GM21526 (cell line): ENCODE measurements around the gene ATG4B.
A peak's percentile ranks its signal among the peaks of the same experiment; 100 is the strongest.

Experiments
- ATAC-seq: cut with Tn5 transposase; IDR thresholded peaks from one replicate; pipeline ENCODE4 v1.9.1; 2021; ENCODE audit warnings: moderate library complexity; ENCODE audit not compliant: unreplicated experiment, low FRiP score

ATG4B gene

DNA sequence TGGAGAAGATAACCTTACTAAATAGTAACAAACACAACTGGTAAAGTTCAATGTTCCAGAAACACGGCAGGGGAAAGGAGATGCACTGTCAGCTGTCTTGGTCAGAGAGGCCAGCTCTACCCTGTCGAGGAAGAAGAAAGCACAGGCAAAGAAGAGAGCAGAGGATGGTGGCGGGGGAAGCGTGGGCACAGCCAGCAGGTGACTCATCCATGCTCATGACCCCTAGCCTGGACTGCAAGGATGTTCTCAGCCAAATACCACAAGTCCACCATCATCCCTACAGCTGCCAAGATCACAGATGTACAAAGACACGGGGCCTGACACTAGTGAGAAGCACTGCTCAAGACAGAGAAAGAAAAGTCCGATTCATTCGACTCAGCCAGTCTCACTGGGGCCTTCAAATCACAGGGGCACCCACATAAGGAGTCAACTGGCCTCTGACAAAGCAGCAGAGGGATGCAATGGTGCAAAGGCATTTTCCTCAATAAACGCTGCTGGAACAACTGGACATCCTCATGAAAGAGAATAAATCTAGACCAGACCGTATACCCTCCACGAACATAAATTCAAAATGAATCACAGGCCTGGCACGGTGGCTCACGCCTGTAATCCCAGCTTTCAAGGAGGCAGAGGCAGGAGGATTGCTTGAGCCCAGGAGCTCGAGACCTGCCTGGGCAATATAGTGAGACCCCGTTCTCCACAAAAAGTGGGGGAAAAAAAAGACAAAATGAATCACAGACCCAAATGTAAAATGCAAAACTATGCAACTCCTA, 43.5 kb downstream of the ATG4B start:
- no peak for ATAC-seq

DNA sequence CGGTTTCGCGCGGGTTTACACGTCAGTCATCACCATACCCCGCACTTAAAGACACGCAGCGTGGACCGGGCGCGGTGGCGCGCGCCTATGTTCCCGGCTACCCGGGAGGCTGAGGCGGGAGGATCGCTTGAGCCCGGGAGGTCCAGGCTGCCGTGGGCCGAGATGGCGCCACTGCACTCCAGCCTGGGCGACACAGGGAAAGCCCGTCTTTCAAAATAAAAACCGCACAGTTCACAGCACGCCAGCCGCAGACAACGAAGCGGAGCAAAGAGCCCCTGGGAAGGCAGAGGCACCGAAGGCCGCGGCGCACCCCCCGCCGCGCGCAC, 48.8 kb downstream of the ATG4B start:
- ATAC-seq, result peak; percentile 6

DNA sequence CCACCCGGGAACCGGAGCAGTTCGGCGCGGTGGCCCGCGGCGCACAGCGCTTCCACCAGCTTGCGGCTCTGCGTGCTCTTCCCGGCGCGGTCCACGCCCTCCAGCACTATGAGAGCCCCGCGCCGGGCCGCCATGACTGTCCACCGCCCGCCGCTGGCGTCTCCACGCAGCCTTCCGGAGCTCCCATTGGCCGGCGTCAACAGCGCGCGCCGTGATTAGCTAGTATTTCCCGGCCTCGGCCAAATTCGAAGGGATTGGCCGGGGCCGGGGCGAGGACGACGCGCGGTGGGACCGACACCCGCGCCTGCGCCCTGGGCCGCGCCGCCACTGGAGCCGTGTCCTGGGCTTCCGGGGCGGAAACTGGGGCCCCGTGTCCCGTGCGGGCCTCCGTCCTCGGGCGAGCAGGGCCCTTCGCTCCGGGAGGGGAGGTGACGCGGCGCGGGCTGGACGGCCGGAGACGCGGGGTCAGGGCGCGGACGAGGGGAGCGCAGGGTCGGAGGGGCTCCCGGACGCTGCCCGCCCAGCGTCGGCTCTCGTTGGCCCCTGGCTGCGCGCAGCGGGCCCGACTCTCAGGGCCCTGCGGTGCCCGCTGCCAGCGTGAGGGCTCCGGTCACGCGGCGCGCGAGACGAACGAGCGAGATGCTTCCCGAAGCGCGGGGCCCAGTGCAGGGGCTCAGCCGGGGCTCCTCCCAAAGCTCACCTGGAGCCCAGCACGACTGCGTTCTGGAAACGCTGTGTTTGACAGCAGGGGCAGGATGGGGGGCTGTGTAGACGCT, 49.3 kb downstream of the ATG4B start, which contains the start of gene DTYMK:
DTYMK (minus strand) TSS at position 166 of the 776 bp plus-strand sequence; CDS start at position 134, 32 bp downstream.
- ATAC-seq, result peak; percentile 82

DNA sequence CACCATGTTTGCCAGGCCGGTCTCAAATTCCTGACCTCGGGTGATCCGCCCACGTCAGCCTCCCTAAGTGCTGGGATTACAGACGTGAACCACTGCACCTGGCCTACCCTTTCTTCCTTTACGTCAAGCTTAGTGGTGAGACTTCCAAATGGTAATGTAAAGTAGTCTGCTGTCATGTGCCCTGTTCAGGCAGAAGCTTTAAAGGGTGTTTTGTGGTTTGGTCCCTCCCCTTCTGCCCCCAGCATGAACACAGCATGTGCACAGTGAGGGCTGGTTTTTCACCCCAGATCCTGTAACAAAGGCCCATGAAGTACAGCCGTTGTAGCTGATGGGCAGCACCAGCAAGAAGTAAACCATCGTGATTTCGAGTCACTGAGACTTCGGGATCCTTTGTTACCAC, 51.8 kb downstream of the ATG4B start:
- no peak for ATAC-seq

DNA sequence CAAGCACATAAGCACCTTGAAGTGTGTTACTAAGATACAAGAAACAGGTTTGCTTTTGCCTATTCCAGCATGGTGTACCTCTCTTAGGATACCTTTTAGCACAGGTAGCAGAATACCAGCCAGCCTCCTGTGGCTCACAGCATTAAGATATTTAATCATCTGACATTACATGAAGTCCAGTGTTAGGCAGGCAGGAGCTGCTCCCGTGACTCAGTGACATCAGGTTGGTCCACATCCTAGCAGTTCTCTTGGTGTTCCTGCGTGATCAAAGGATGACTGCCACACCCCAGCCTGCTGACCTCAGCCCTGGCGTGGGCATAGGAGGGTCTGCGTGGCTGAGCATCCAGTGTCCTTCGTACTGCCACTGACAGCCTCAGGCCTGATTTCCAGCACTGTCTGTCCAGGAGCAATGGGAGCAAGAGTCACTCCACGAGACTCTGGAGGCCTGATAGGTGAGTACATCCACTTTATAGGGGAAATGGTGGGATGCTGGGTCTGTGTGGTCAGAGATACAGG, 52.8 kb downstream of the ATG4B start:
- ATAC-seq, result no peak

DNA sequence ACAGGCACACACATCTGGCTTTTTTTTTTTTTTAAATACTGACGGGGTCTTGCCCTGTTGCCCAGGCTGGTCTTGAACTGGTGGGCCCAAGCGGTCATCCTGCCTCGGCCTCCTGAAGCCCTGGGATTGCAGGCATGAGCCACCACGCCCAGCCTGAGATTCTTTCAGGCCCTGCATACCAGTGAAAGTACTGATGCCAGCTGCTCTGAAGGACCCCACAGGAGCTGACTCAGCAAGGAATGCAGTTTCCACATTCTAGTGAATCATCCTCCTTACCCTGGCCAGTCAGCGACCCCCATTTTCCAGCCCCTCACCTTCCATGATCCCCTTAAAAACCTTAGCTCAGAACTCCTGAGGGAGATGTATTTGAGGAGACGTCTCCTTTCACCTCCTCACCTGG, 55.0 kb downstream of the ATG4B start:
- ATAC-seq, result no peak

DNA sequence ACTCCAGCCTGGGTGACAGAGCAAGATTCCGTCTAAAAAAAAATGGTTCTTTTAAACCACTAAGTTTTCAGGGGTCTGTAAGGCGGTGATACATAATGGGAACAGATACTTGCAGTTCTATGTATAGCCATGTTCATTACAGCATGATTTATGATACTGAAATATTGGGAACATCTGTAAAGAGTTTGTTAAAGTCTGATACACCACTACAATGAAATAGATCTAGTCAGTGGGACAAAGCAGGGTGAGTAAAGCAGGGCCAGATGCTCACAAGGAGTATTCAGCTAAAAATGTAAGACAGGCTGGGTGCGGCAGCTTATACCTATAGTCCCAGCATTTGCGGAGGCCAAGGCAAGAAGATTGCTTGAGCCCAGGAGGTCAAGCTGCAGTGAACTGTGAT, 58.2 kb downstream of the ATG4B start:
- ATAC-seq, result no peak

DNA sequence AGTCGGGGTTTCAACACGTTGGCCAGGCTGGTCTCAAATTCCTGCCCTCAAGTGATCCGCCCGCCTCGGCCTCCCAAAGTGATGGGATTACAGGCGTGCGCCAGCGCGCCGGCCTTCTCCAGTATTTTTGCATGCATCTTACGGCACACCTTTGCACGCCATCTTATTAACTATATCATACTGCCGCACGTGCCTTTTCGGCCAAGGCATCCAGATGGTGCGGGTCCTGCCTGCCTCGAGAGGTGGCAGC, 63.6 kb downstream of the ATG4B start:
- no peak for ATAC-seq

DNA sequence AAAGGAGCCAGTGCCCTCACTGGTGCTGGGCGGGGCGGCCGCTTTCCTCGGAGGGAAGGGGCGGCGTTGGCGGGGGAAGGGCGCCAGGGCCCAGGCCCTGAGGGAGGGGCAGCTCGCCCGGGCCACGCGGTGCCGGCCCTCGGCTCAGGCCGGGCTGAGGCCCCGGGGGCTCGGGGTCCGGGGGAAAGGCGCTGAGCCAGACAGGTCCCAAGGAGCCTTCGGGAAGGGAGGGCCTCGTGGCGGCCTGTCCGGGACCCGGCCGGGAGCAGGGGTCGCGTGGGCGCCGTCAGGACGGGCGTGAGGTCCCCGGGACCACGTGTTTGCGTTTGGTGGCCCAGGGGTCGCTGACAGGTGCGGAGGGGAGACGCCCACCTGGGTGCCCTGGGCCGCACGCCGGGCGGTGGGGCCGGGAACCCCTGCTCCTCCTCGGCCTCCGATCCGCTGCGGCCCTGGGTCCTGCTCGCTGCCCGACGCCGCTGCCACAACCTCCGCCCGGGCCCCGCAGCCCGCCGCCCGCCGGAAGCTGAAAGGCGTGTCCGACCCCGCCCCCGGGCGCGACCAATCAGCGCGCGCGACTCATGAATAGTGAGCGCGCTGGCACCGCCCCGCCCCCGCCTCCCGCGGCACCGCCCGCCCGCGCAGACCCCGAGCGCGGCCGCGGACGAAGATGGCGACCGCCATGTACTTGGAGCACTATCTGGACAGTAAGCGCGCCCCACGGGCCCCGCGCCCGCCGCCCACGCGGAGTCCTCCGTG, 64.1 kb downstream of the ATG4B start, which contains the start of gene ING5:
ING5 (plus strand) TSS at position 641 of the 756 bp plus-strand sequence; CDS start at position 668, 27 bp downstream.
- ATAC-seq, result peak; percentile 48

DNA sequence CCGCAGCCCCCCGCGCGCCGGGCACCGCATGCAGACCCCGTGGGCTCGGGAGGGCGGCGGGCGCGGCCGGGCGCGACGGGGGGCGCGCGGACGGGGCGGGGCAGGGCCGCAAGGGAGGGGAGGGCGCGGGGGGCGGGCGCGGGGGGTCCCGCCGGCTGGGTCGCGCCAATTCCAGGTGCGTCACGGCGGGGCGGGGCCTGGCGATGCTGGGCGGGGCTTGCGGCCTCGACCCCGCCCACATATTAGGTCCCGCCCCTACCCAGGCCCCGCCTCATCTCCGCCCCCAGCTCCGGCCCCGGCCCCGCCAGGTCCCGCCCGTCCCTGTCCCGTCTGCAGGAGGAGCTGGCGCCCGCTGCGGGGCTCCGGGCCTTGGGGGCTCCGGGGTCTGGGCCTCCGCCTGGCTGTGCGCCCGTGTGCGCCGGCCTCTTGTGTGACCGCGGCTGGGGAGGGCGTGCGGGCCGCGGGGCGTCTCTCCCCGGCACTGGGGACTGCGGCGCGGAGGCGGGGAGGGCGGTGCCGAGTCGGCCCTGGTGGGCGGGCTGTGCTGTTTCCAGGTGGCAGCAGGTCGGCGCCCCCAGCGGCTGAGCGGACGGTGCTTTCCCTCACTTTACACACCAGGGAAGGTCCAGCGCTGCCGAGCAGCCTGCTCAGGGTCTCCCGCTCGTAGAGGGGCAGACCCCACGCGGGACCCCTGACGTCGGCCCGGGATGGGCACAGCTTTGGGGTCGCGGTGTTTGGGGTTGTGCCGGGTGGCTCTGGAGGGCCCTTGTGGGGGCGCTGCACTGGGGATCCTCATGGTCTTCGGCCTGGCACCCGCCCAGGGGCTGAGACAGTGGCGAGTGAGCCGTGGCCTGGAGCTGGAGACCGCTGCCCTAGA, 64.9 kb downstream of the ATG4B start:
- peak; percentile 61 for ATAC-seq

DNA sequence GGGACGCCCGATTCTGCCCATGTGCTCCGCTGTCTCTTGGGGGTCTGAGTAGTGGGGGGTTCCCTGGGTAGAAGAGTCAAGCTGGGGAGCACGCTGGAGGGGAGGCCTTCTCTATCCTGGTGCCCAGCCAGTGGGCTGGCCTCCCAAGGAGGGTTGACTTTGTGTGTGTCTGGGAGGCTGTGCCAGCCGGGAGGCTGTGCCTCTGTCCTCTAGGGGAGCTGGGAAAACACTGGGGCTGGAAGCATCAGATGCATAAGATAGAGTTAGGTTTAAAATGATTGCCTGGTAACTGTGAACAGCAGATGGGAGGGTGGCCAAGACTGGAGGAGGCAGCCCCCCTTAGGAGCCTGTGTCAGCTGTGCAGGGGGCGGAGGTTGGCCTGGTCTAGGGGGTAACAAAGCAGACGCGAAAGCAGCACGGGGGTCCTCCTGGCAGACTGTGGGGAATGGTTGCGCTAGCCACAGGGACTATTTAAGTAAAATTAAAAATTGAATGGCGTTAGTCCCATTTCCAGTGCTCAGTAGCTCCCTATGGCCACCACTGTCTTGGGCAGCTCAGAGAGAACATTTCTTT, 65.6 kb downstream of the ATG4B start:
- no peak for ATAC-seq

DNA sequence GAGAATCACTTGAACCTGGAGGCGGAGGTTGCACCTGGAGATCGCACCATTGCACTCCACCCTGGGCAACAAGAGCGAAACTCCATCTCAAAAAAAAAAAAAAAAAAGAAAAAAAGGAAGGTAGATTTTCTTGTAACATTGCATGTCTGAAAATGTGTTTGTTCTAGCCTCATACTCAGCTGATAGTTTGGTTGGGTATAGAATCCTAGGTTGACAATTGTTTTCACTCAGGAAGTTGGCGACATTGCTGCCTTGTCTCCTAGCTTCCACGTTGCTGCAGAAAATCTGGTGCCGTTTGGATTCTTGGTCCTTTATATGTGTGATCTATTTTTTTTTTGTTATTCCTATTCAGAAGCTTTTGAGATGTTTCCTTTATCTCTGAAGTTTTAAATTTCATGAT, 69.0 kb downstream of the ATG4B start:
- ATAC-seq, result no peak

DNA sequence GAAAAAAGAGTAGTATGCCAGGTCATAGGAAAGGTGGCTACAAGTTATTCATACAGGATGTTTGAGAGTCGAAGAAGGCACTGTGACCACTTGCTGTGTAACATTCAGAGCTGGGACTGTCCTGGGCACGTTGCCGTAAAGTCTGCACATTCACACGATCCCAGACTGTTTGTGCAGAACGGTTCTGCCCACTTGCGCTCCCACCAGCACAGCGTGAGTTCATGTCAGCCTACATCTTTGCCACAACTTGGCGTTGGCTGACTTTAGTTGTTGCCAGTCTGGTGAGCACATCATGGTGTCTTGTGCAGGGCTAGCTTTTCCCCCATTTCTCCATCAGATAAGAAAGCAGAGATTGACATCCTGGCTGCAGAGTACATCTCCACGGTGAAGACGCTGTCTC, 71.4 kb downstream of the ATG4B start:
- ATAC-seq, result no peak

DNA sequence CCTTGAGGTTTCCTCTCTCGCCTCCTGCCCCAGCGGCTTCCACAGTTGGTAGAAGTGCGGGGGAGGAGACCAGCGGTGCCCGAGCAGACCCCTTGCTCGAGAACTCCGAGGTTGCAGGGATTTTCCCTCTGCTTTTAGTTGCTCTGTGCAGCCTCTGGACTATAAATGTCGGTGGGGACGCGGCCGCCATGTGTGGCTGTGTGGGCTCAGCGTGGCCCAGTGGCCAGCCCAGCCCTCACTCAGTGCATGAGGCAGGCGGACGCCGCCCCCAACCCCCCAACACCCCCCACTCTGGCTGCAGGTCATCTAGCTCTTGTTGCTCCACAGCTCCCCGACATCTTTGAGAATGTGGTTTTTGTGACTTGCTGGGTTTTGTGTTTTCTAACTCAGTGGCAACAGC, 81.6 kb downstream of the ATG4B start:
- no peak for ATAC-seq

DNA sequence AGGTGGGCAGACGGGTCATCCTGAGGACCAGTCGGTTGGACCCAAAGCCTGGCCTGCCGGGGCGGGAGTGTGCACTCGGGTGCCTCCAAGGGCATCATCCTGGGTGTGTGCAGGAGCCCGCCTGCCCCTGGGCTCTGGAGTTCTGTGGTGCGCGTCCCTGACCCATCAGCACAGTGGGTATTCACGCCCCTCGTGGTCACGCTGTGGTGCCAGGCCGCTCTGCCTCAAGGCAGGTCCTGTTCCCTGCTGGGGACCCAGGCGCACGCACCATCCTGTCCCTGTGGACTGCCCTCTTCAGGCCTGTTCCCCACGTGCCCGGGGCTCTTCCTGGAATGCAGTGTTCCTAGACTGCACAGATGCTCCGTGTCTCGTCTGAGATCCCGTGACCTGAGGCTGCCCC, 82.6 kb downstream of the ATG4B start:
- ATAC-seq, result no peak

DNA sequence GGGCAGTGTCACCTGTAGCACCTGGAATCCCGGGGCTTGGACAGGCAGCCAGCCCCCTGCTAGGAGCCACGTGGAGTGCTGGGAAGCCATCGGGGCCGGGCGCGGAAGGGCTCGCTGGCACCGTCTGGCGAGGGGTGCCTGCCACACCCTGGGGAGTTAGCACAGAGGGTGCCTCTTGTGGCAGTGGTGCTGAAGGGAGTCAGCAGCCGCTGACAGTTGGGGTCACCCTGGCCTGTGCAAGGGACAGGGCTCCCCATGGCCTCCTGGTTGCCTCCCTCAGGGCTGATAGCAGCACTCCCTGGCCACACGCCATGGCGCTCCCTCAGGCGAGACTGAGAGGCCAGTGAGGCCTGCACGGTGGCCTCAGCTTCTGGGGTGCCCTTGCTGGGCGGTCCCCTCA, 83.1 kb downstream of the ATG4B start:
- no peak for ATAC-seq

DNA sequence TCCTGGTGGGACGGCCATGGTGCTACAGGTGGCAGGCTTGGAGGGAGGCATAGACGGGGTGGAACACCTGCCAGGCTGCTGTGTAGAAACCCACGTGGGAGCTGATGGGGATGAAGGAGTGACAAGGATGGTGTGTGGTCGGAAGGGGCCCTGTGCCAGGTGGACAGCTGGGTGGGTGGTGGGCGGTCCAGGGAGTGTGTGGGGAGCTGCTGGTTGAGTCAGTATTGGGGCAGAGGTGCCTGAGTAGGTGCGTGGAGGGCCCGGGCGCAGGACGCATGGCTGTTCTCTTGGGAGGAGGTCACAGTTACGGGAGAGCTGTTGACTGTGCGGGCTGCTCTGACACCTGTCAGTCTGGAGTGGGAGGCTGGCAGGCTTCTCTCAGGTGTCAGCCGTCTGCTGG, 84.4 kb downstream of the ATG4B start:
- no peak for ATAC-seq

DNA sequence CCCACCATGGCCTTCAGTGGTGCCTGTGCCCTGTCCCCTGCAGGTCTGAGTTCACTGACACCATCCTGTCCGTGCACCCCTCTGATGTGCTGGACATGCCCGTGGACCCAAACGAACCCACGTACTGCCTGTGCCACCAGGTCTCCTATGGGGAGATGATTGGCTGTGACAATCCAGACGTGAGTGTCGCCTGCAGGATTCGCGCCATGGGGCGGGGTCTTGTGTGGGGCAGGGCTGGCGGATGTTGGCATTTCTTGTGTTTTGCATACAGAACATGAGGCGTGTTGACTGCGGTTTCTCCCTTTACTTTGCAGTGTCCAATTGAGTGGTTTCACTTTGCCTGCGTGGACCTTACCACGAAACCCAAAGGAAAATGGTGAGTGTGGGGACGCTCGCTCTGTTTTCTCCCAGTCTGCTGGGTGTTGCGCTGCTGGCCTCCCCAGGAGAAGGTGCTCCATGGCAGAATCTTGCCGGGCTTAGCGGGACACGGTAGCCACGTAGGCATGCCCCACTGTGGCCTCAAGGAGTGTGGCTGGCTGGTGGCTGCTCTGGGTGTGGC, 85.5 kb downstream of the ATG4B start:
- ATAC-seq, result no peak
